GM12874 (cell line): ENCODE data around the gene HTD2.

ENCODE experiments used
- TF ChIP-seq, protein P1 (sequence below): IDR thresholded peaks from 2 replicates; pipeline ENCODE4 v1.5.1; 2011; ENCODE audit warnings: low read depth, mild to moderate bottlenecking, control low read depth, low read length, moderate library complexity; ENCODE audit not compliant: insufficient read depth

Gene HTD2

DNA sequence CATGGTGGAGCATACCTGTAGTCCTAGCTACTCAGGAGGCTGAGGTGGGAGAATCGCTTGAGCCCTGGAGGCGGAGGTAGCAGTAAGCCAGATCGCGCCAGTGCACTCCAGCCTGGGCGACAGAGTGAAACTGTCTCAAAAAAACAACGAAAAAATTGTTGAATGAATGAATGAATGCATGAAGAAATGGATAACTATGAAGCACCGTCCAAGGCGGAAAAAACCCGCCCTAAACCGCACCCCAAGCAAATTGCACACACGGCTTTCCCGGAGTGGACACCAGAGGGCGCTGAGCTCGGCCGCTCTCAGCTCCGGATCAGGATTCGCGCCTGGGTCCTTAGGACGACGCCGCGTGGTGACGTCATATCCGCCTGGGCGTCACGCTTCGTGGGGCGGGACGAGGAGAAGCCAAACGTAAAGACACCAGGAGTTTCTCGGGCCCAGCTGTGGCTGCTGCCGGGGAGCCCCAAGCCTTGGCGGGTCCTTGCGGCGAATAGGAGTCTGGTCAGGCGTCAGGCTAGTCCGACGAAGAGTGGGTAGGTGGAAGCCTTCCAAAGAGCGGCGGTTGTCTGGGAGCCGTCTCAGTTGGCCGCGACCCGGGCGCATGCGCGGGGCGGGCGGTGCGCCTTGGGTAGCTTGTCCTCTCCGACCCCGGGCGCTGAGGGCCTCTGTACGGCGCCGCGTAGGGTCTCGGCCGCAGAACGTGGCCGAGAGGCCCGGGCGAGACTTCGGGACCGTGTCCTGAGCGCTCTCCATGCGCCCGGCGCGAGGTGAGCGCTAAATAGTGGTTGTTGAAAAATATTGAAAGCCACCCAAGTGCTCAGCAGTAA lies at the start of gene HTD2, which contains the start of gene RPP14:
Gene HTD2, plus strand, starts transcription at position 639 of the 830 bp plus-strand sequence. CDS start 11,094 bp downstream, outside the sequence.
Gene RPP14, plus strand, starts transcription at position 364 of the 830 bp plus-strand sequence. CDS start 4,085 bp downstream, outside the sequence.
- TF ChIP-seq, protein P1, sequence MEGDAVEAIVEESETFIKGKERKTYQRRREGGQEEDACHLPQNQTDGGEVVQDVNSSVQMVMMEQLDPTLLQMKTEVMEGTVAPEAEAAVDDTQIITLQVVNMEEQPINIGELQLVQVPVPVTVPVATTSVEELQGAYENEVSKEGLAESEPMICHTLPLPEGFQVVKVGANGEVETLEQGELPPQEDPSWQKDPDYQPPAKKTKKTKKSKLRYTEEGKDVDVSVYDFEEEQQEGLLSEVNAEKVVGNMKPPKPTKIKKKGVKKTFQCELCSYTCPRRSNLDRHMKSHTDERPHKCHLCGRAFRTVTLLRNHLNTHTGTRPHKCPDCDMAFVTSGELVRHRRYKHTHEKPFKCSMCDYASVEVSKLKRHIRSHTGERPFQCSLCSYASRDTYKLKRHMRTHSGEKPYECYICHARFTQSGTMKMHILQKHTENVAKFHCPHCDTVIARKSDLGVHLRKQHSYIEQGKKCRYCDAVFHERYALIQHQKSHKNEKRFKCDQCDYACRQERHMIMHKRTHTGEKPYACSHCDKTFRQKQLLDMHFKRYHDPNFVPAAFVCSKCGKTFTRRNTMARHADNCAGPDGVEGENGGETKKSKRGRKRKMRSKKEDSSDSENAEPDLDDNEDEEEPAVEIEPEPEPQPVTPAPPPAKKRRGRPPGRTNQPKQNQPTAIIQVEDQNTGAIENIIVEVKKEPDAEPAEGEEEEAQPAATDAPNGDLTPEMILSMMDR = peak; percentile 95

DNA sequence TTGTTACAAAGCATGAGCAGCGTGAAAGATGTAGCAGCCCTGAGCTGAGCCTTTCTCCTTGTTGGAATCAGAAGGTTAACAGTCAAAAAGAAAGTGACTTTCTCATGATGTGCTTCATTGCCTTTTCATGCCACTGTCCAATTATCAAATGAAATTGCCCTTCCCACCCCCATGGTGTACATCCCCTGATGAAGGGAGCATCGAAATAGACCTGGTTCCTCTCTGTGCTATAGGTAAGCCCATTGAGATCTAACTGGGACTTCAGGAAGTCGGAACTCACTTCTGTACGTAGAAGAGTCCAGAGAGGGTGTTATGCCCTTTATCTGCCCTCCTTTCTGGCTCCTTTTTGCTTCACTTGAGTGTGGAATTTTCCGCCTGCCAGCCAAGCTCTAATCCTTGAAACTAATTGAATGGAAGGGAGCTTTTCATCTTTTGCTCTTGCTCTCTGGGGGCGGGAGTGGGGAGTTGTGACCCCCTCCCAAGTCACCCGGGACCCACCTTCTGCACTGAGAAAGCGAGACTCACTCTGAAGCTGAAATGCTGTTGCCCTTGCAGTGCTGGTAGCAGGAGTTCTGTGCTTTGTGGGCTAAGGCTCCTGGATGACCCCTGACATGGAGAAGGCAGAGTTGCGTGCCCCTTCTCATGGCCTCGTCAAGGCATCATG lies 47.8 kb upstream of the HTD2 start:
- TF ChIP-seq, protein P1 = no peak

DNA sequence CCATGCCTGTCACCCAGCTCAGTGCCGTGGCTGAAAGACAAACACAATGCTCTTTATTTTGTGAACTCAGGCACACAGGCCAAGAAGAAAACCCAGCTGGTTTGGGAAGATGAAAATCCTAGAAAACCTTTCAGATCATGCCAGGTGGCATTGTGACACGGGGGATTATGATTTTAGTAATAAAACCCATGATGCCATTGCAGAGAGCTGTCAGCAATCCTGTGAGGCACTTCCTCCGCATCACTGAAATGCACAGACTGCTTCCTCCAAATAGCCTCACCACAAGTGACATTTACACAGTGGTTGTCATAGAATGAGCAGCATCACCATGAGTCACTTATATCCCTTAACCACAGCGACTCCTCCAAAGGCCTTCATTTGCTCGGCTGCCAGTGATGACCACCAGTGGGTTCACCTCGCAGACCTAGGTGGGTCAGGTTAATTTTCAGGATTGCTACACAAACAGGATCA lies 46.0 kb upstream of the HTD2 start:
- TF ChIP-seq, protein P1 = no peak

DNA sequence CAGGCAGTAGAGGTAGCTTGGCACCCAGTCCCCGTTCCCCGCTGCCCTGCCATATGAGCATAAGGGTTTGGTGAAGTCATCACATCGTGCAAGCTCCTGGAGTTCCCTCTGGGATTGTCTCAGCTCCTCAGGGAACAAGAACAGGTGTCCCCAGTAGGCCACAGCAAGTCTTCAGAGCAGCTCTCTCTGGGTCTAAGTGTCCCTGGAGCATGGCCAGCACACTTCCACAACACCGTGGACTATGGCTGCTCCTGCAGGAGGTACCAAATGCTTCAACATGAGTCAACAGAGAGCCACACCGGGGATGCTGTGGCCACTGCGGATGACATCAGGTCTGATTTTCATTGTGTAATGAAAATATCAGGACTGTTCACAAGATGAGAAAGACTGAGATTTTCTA lies 45.6 kb upstream of the HTD2 start:
- TF ChIP-seq, protein P1 = no peak

DNA sequence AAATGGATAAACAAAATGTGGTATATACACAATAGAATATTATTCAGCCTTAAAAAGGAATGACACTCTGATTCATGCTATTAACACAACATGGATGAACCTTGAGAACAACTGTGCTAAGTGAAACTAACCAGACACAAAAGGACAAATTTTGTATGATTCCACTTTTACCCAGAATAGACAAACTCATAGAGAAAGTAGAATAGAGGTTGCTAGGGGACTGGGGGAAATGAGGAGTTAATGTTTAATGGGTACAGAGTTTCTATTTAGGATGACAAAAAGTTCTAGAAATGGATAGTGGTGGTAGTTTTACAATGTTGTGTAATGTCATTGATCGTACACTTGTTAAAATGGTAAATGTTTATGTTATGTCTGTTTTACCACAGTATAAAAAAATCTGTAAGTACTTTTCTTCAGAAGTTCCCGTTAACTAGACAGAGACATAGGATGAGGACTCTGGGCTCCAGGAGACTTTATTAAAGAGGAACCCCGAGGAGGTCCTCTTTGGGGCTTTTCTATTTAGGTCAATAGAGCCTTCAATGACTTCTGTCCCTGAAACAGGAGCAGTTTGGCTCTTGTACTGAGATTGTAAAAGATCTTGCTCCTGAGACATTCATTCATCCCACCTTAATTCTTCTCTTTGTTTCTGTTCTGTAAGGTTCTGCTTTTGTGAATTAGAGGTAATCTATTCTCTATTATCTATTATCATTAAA lies 44.2 kb upstream of the HTD2 start:
- TF ChIP-seq, protein P1 = no peak

DNA sequence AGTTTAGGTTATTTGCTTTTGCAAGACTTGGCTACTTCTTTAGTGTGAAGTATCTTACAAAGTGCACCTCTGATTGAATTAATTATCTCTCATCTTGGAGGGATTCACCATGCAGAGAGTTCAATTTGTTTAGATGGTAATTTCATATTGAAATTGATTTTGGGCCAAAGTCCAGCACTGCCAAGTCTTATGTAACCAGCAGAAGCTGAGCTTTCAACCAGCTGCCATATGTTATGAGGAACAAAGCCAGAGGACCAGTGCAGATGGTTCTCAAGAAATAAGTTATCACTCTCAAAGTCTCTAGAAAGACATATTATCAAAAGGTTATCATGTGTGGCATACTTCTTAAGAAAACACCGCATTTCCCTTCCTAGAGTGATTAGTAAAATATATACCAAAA lies 39.7 kb upstream of the HTD2 start:
- TF ChIP-seq, protein P1 = no peak

DNA sequence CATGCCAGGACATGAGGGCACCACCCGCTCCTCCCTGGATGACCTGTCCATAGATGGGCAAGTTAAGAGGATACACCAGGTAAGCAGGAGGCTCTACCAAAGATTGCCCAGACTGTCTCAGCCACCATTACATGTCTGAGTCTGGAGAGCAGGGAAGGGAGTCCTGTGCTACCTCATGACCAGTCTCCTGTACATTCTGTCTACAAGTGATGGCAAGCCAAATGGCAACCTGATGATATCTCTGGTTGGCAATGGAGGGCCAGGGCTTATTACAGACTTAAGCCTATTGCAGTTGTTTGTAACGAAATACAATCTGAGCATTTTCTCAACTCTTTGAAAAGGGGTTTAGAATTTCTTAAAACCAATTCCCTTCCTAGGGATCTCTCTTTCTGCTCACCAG lies 37.0 kb upstream of the HTD2 start:
- TF ChIP-seq, protein P1 = no peak
